HUES64 (cell line): ENCODE data around the gene PDE4D.

Source experiments
- H3K27ac ChIP-seq: 2 replicates; pipeline ENCODE4 v1.7.0; 2013; ENCODE audit warnings: low read depth, low read length, inconsistent platforms
- H3K27me3 ChIP-seq: 2 replicates; pipeline ENCODE4 v1.6.1; 2013; ENCODE audit warnings: mild to moderate bottlenecking, low read length; ENCODE audit not compliant: insufficient read depth
- H3K36me3 ChIP-seq: 2 replicates; pipeline ENCODE4 v1.6.1; 2013; ENCODE audit warnings: mild to moderate bottlenecking, low read length; ENCODE audit not compliant: insufficient read depth
- H3K4me1 ChIP-seq: 2 replicates; pipeline ENCODE4 v1.6.1; 2013; ENCODE audit warnings: mild to moderate bottlenecking, low read length, moderate library complexity; ENCODE audit not compliant: insufficient read depth
- H3K4me3 ChIP-seq: 2 replicates; pipeline ENCODE4 v1.5.1; 2013; ENCODE audit warnings: mild to moderate bottlenecking, low read length, moderate library complexity
- H3K9ac ChIP-seq: 2 replicates; pipeline ENCODE4 v1.6.1; 2013; ENCODE audit warnings: mild to moderate bottlenecking, low read depth, low read length
- H3K9me3 ChIP-seq: 2 replicates; pipeline ENCODE4 v1.6.1; 2013; ENCODE audit warnings: low read depth, low read length; ENCODE audit not compliant: insufficient read depth
- WGBS: fragments of 150-250, 120-280 bp; methylation state at CpG from one replicate; pipeline ENCODE4 v1.1.7; 2013; ENCODE audit warnings: missing lambda C conversion rate; 5-methylcytosine and 5-hydroxymethylcytosine counted together

PDE4D gene

GRCh38 chr5:59826996-59827395 lies 66.5 kb downstream of the PDE4D start:
- 90% methylated on average over 1 of the region's 1 CpG for WGBS
- H3K9me3 ChIP-seq, result no peaks in the 10 kb centered on the region
- peaks cover 8% of the 10 kb centered on the region; the same call in 1 of the 2 replicates for H3K4me1 ChIP-seq
- H3K9ac ChIP-seq, result no peak overlapping the region
- H3K27me3 ChIP-seq, result no peaks in the 10 kb centered on the region
- H3K36me3 ChIP-seq, result no peaks in the 10 kb centered on the region
- H3K4me3 ChIP-seq, result no peak overlapping the region
- H3K27ac ChIP-seq, result no peak overlapping the region

- Histone ChIP-seq H3K9ac (no peak overlapping the region), H3K27ac (no peak overlapping the region), H3K4me1 (no peaks in the 10 kb centered on the region), H3K27me3 (no peaks in the 10 kb centered on the region), H3K9me3 (no peaks in the 10 kb centered on the region), H3K36me3 (no peaks in the 10 kb centered on the region), H3K4me3 (no peak overlapping the region)
- 90% methylated on average over 2 of the region's 2 CpGs for WGBS
These were observed 70.1 kb downstream of the PDE4D start for GRCh38 chr5:59823420-59823819.

GRCh38 chr5:59819806-59820205 lies 73.7 kb downstream of the PDE4D start:
- H3K9ac ChIP-seq, result no peak overlapping the region
- H3K36me3 ChIP-seq, result no peaks in the 10 kb centered on the region
- WGBS, result 95% methylated on average over 3 of the region's 3 CpGs

GRCh38 chr5:59817536-59817935 lies 76.0 kb downstream of the PDE4D start:
- no CpG with 5 or more reads among the region's 6 CpGs for WGBS
- Histone ChIP-seq H3K4me3 (no peak overlapping the region), H3K27ac (no peak overlapping the region), H3K4me1 (no peaks in the 10 kb centered on the region), H3K9me3 (no peaks in the 10 kb centered on the region), H3K36me3 (no peaks in the 10 kb centered on the region), H3K27me3 (no peaks in the 10 kb centered on the region), H3K9ac (no peak overlapping the region)

More at GRCh38 chr5:59819806-59820205, 73.7 kb downstream of the PDE4D start:
- no peaks in the 10 kb centered on the region for H3K27me3 ChIP-seq
- H3K4me3 ChIP-seq, result no peak overlapping the region
- H3K9me3 ChIP-seq, result no peaks in the 10 kb centered on the region
- H3K27ac ChIP-seq, result no peak overlapping the region
- no peaks in the 10 kb centered on the region for H3K4me1 ChIP-seq

GRCh38 chr5:59816654-59817300 lies 76.7 kb downstream of the PDE4D start:
- Histone ChIP-seq H3K27ac (no peak overlapping the region), H3K9ac (no peak overlapping the region), H3K9me3 (no peaks in the 10 kb centered on the region), H3K4me3 (no peak overlapping the region), H3K4me1 (no peaks in the 10 kb centered on the region), H3K27me3 (no peaks in the 10 kb centered on the region), H3K36me3 (no peaks in the 10 kb centered on the region)
- WGBS, result 96% methylated on average over 5 of the region's 6 CpGs

- 94% methylated on average over 2 of the region's 2 CpGs for WGBS
- H3K4me1 ChIP-seq, result no peaks in the 10 kb centered on the region
- H3K9ac ChIP-seq, result no peak overlapping the region
- no peaks in the 10 kb centered on the region for H3K27me3 ChIP-seq
- no peak overlapping the region for H3K4me3 ChIP-seq
- no peaks in the 10 kb centered on the region for H3K9me3 ChIP-seq
- no peaks in the 10 kb centered on the region for H3K36me3 ChIP-seq
- no peak overlapping the region for H3K27ac ChIP-seq
These were observed 79.0 kb downstream of the PDE4D start for GRCh38 chr5:59814537-59814872.

- no peaks in the 10 kb centered on the region for H3K9me3 ChIP-seq
- peak overlapping the region; percentile 45 for H3K4me3 ChIP-seq
- 43% methylated on average over 6 of the region's 8 CpGs for WGBS
- no peaks in the 10 kb centered on the region for H3K4me1 ChIP-seq
- no peak overlapping the region for H3K27ac ChIP-seq
- H3K36me3 ChIP-seq, result no peaks in the 10 kb centered on the region
- no peaks in the 10 kb centered on the region for H3K27me3 ChIP-seq
- H3K9ac ChIP-seq, result no peak overlapping the region
These were observed 79.6 kb downstream of the PDE4D start for GRCh38 chr5:59813761-59814536.

- H3K27me3 ChIP-seq, result no peaks in the 10 kb centered on the region
- 10% methylated on average over 14 of the region's 14 CpGs for WGBS
- no peaks in the 10 kb centered on the region for H3K4me1 ChIP-seq
- no peak overlapping the region for H3K9ac ChIP-seq
- H3K9me3 ChIP-seq, result no peaks in the 10 kb centered on the region
- no peaks in the 10 kb centered on the region for H3K36me3 ChIP-seq
- no peak overlapping the region for H3K27ac ChIP-seq
- peak overlapping the region; percentile 34 for H3K4me3 ChIP-seq
These were observed 83.5 kb downstream of the PDE4D start for GRCh38 chr5:59810041-59810440.

GRCh38 chr5:59807806-59808205 lies 85.7 kb downstream of the PDE4D start:
- Histone ChIP-seq H3K9me3 (no peaks in the 10 kb centered on the region), H3K36me3 (no peaks in the 10 kb centered on the region), H3K4me3 (no peak overlapping the region), H3K27ac (no peak overlapping the region), H3K27me3 (no peaks in the 10 kb centered on the region), H3K4me1 (no peaks in the 10 kb centered on the region), H3K9ac (no peak overlapping the region)
- WGBS, result 95% methylated on average over 1 of the region's 3 CpGs

GRCh38 chr5:59800347-59800893 lies 93.1 kb downstream of the PDE4D start:
- Histone ChIP-seq H3K36me3 (no peaks in the 10 kb centered on the region), H3K9ac (0 out of 2 replicates have a peak overlapping the region, but pooled peaks have one; percentile 21), H3K27me3 (no peaks in the 10 kb centered on the region), H3K4me3 (peak overlapping the region; percentile 31), H3K9me3 (no peaks in the 10 kb centered on the region), H3K27ac (peak overlapping the region; percentile 61; the same call in 1 of the 2 replicates), H3K4me1 (peaks cover 25% of the 10 kb centered on the region)
- WGBS, result 40% methylated on average over 1 of the region's 1 CpG

GRCh38 chr5:59799668-59800346 lies 93.7 kb downstream of the PDE4D start:
- Histone ChIP-seq H3K36me3 (no peaks in the 10 kb centered on the region), H3K4me1 (peaks cover 25% of the 10 kb centered on the region), H3K9ac (0 out of 2 replicates have a peak overlapping the region, but pooled peaks have one; percentile 21), H3K27ac (peak overlapping the region; percentile 61; the same call in 1 of the 2 replicates), H3K4me3 (peak overlapping the region; percentile 31), H3K27me3 (no peaks in the 10 kb centered on the region), H3K9me3 (no peaks in the 10 kb centered on the region)
- WGBS, result 30% methylated on average over 6 of the region's 6 CpGs
